HG03460 (cell line): ENCODE measurements around the gene INSYN1.
"Not testable (repeated sequence)": the region's sequence is repeated elsewhere in the genome, so short reads cannot be mapped to it uniquely, and the experiment has no call there.

Experiments
- ATAC-seq: cut with Tn5 transposase; IDR thresholded peaks from one replicate; pipeline ENCODE4 v1.9.1; 2021; ENCODE audit not compliant: unreplicated experiment

The INSYN1 gene

GRCh38 chr15:73715417-73715816 lies 37.7 kb downstream of the INSYN1 start:
- ATAC-seq, result no peak

DNA sequence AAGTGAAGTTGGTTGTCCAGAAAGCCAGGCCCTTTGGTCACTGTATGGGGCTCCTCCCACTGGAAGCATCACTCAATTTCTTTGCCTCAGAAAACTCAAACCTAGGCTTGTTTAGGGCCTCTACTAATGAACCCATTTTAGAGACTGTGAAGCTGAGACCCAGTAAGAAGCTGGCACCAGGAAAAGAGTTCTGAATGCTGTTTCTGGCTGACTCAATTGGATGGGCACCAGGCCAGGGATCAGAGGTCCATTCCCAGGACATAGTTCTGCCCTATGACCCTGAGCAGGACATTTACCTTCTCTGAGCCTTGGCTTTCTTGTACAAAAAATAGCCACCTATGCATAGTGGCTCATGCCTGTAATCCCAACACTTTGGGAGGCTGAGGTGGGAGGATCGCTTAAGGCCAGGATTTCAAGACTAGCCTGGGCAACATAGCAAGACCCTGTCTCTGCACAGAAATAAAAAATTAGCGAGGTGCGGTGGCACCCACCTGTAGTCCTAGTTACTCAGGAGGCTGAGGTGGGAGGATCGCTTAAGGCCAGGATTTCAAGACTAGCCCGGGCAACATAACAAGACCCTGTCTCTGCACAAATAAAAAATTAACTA lies 38.4 kb downstream of the INSYN1 start:
- ATAC-seq, result no peak

DNA sequence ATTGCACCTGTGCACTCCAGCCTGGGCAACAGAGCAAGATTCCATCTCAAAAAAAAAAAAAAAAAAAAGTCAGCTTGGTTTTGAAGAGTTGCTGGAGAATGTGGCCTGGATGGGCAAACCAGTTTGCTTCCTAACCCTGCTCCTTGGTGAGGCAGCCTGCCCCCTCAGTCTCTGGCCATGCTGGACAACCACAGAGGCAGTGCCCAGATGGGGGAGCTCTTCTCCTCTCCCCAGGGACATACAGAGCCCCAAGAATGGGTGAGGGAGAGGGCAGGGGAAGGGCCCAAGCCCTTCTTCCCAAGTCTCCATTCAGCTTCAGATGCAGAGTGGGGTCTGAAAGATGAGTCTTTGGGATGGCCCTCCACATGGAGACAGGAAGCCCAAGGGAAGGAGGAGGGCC lies 41.0 kb downstream of the INSYN1 start:
- ATAC-seq, result no peak

GRCh38 chr15:73711526-73711925 lies 41.6 kb downstream of the INSYN1 start:
- no peak for ATAC-seq

- ATAC-seq, result no peak
Measured at GRCh38 chr15:73710321-73710720, 42.8 kb downstream of the INSYN1 start.

- no peak for ATAC-seq
Measured at GRCh38 chr15:73709686-73710085, 43.5 kb downstream of the INSYN1 start.

DNA sequence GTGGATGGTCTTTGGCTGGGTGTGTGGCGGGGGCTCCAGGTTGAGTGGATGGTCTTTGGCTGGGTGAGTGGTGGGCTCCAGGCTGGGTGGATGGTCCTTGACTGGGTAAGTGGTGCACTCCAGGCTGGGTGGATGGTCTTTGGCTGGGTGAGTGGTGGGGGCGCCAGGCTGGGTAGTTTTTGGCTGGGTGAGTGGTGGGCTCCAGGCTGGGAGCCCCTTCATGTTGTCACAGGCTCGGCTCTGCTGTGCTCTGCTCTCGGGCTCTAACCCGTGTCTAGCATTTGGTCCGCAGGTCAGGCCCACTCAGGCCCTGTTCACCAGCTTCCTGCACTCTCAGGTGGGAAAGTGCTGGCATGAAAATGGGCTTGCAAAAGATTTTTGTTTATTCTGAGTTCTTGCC lies 43.9 kb downstream of the INSYN1 start:
- no peak for ATAC-seq

- ATAC-seq, result no peak
Measured at GRCh38 chr15:73708691-73709090, 44.5 kb downstream of the INSYN1 start.

GRCh38 chr15:73704869-73705645 lies 48.1 kb downstream of the INSYN1 start:
- ATAC-seq, result no peak

DNA sequence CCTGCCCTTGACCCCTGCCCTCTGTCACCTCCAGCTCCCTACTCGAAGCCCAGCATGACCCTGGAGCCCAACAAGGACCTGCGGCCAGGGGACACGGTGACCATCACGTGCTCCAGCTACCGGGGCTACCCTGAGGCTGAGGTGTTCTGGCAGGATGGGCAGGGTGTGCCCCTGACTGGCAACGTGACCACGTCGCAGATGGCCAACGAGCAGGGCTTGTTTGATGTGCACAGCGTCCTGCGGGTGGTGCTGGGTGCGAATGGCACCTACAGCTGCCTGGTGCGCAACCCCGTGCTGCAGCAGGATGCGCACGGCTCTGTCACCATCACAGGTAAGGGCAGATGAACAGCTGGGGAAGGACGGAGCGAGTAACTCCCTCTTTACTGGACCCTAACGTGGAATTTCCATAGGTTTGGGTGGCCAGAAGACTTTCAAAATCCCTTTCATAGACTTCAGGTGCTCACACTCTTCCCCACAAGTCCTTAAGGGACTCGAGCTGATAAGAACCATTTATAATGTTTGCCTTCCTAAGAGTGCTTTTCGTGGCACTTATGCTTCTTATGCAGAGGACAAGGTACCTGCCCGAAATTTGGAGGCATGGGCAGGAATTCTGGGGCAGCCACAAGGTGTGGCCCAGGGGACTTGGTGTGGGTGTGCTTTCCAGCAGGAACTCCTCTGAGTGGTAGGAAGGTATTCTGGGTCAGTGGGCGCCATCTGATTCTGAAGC lies 48.8 kb downstream of the INSYN1 start:
- not testable (repeated sequence) for ATAC-seq

GRCh38 chr15:73703601-73704000 lies 49.5 kb downstream of the INSYN1 start:
- ATAC-seq, result not testable (repeated sequence)

DNA sequence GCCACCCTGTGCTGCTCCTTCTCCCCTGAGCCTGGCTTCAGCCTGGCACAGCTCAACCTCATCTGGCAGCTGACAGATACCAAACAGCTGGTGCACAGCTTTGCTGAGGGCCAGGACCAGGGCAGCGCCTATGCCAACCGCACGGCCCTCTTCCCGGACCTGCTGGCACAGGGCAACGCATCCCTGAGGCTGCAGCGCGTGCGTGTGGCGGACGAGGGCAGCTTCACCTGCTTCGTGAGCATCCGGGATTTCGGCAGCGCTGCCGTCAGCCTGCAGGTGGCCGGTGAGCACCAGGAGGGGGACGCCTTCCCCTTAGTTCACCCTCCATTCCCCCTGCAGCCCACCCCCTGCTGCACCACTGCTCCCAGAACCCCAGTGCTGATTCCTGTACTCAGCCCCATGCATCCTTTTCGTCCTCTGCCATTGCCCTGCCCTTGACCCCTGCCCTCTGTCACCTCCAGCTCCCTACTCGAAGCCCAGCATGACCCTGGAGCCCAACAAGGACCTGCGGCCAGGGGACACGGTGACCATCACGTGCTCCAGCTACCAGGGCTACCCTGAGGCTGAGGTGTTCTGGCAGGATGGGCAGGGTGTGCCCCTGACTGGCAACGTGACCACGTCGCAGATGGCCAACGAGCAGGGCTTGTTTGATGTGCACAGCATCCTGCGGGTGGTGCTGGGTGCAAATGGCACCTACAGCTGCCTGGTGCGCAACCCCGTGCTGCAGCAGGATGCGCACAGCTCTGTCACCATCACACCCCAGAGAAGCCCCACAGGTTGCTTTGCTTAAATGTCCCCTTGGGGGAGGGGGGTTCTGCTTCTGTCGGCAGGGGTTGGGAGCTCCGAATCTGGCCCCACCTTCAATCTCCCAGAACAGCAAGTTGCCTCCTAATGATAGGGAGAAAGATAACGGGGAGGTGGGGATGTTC lies 50.6 kb downstream of the INSYN1 start:
- not testable (repeated sequence) for ATAC-seq

DNA sequence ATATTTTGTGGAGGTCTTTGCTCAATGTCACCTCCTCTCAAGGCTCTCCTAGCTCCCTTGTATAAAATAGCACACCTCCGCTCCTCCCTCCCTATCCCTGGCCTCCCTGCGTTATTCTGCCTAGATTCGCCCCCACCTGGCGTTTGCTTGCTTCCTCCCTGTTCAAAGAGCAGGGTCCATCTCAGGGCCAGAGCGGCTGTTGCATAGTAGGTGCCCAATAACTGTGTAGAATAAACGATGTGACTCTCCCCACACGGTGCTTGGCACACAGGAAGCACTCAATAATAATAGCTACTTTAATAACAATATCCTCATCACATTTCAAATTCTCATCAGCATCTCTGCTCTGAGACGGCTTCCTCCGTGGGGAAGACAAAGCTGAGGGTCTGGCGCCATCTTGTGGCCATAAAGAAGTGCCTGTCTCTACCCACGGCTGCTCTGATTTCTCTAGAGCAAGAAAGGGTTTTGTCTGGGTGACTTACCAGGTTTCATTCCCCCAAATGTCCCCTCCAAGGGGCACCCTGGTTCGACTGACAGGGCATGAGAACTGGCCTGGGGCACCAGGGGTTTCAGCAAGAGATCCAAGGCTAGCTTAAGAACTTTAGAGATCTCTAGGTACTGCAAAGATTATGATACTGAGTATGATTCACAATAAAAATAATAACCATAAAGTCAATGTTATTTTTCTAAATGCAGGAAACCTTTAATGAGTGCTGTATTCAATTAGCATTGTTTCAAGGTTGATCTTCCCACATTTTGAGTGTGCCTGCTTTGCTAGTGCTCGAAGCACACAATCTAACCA lies 52.9 kb downstream of the INSYN1 start:
- ATAC-seq, result no peak

DNA sequence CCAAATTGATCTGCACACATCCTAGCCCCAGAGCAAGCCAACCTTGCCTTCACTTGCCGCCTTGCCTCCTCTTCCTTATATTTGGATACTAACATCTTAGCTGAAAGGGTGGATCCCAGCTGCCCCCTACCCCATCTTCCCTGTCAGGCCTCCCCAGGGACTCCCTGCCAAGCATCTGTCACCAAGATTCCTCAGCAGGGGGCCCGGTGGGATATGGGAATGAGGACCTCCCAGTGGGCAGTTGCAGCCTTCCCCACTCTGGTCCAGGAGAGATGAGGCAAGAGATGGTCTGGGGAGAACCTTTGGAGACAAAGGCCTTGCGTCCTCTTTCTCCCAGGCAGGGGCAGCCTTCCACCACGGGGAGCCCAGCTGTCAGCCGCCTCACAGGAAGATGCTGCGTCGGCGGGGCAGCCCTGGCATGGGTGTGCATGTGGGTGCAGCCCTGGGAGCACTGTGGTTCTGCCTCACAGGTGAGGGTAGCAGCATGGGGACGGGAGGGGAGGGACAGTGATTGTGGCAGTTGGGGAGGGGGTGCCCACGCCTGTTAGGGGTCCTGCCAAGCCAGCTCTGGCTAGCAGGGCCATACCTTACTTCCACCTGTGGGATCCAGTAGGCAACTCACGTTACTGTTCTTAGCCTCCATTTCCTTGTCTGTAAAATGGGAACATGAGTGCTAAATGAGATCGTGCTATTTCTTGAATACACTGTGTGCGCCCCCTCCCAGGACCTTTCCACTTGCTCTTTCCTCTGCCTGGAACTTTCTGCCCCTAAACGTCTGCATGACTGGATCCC lies 53.7 kb downstream of the INSYN1 start:
- no peak for ATAC-seq

GRCh38 chr15:73697033-73697467 lies 56.1 kb downstream of the INSYN1 start:
- ATAC-seq, result peak; percentile 87

- no peak for ATAC-seq
Measured at GRCh38 chr15:73696641-73697001, 56.5 kb downstream of the INSYN1 start.

DNA sequence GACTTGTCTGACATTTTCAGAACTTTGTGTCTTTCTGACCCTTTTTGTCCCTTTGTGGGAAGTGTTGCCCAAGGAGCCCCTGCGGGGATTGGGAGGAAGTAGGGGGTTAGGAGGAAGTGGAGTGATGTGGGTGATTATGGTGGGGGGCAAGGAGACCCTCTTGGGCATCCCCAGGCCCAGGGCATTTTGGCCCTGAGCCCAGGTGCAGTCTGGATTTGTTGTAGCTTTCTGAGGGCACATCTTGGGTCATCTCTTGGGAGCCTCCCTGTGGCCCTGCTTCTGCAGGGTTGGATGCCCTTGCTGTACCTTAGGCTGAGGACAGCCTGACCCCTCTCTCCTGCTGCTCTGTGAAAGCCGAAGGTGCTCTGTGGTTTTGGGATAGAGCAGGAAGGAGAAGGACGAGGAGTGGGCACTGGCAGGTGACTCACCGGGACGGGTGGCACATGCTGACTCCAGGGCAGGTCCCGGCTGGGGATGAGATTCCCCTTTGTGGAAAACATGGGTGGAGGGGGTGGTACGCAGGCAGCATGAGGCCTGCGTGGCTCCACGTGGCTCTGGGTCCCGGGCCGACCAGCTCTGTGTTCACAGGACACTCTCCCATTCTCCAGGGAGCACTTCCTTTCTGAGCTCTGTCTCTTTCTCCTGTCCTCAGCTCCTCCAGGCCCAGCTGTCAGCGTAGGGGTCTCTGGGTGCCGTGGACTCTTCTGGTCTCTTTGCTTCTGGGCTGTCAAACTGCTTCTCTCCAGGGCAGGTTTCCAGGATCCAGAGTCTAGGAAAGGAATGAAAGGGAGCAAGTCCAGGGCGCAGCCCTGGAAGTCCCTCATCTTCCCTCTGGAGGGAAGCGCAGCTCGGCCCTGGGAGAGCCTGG lies 57.1 kb downstream of the INSYN1 start:
- ATAC-seq, result no peak

DNA sequence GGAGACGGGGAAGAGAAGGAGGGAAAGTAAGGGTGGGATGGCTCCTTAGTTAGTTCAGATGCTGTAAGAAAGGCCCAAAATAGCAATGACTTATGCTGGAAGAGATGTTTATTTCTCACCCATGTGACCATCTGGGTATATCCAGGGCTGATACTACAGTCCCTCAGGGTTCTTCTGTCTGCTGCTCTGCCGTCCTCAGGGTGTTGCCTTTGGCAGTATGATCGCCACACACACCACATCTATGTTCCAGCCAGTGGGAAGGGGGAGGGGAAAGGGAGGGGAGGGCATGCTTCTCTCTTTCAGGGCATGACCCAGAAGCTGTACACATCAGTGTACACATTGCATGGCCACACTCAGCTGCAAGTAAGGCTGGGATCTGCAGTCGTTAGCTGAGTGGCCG lies 58.7 kb downstream of the INSYN1 start:
- ATAC-seq, result no peak
